SH-SY5Y (cell line): ENCODE measurements around the gene SUSD2.

ENCODE experiments used
- GATA2 ChIP-seq: IDR thresholded peaks from 2 replicates; pipeline ENCODE4 v1.6.1; 2011; ENCODE audit warnings: mild to moderate bottlenecking, low read depth, low read length
- GATA3 ChIP-seq: IDR thresholded peaks from 2 replicates; pipeline ENCODE4 v1.6.1; 2011; ENCODE audit warnings: low read depth, mild to moderate bottlenecking, low read length, moderate library complexity

DNA sequence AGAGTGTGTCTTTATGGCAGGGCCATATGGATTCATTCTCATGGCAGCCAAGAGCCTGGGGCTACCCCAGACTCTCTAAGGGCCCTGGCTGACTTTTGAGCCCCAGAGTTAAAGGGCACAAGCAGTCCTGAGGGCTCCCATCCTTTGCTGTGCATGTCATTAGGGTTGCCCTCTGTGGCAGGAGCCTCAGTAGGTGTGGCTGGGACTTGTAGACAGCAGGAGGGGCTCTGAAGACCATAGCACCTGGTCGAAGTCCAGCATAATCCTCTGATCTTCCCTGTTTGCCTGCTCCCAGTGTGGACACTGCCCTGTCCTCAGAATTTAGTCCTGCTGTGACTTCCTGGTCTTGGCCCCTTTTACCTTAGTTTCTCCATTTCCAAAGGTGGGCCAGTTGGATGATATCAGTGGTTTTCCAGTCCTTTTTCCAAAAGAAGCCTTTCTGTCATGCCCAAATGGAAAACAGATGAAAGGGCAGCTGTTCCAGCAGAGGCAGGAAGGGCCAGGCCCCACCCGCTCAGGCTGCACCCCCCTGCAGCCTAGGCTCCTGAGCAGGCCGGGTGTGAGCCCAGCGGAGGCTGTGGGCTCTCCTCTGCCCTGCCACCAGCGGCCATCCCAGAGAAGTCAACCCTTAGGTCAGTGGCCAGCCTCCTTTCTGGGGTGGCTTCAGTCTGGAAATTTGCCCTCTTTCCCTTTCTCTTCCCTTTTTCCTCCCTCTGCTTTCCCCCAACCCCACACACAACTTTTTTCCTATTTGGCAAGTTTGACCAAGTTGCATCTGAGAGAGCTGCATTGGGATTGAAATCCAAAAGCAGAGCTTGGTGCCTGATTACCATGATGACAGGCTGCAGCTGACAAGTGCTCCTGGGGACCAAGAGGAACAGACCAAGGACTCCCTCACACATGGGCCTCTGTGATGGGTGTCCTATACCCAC, 32.8 kb upstream of the SUSD2 start:
- TF ChIP-seq GATA3, result no peak
- TF ChIP-seq GATA2, result no peak
